NOMO-1 (cell line): ENCODE data around the gene GLUD1.
A peak's percentile ranks its signal among the peaks of the same experiment; 100 is the strongest.
"Not testable (repeated sequence)": the region's sequence is repeated elsewhere in the genome, so short reads cannot be mapped to it uniquely, and the experiment has no call there.

Experiments
- DNase-seq, 2 experiments: peaks; one replicate each; lab custom pipeline; 2025; ENCODE audit not compliant: unreplicated experiment in 2 of 2; lab: John Stamatoyannopoulos, UW

Gene GLUD1

DNA sequence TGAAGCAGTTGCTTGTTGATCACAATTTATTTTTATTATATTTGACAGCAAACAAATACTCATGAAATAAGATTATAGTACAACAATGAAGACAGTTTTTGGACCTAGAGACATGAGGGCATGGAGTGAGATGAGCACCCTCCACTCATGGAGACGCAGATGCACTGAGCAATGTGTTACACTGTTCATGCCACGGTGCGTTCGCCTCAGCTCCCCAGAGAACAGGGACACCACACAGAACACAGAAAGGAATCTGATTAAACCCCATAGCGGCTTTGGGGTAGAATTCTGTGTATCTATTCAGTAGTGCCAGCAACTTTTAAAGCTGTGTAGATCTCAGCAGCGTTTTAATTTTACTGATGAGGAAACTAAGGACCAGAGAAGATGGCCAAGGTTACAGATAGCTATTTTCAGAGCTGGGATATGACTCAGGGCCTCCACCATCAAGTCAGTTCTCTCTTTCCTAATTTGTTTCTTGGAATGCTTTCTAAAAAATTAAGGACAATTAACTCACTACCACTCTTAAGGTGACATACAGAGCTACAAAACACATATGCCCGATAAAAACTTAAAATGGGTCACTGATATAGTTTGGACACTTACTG is 41.0 kb downstream of the GLUD1 start:
- no peak for DNase-seq

DNA sequence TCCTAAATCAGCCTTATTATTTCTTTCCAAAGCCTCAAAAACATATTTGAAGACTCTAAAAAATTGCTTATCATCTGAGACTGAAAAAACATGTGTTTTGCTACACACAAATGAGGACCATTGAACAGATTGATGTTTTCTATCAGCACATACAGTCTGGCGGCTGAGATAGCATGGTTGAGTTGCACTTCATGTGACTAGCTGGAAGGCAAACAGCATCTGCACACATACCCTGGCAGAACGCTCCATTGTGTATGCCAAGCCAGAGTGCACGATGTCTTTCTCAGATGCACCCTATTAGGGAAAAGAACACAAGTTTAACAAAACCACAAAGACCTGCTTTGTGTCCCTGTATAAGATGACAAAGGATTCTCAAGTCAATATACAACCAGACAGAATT is 41.5 kb downstream of the GLUD1 start:
- DNase-seq: no peak

DNA sequence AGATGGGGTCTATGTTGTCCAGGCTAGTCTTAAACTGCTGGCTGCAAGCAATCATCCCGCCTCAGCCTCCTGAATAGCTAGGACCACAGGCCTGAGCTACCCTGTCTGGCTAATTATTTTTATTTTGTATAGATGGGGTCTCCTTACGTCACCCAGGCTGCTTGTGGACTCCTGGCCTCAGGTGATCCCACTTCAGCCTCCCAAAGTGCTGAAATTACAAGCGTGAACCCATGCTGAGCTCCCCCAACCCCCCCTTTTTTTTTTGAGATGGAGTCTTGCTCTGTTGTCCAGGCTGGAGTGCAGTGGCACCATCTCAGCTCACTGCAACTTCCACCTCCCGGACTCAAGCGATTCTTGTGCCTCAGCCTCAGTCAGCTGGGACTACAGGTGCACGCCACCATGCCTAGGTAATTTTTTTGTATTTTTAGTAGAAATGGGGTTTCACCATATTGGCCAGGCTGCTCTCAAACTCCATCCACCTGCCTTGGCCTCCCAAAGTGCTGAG is 49.2 kb downstream of the GLUD1 start:
- DNase-seq: no peak

DNA sequence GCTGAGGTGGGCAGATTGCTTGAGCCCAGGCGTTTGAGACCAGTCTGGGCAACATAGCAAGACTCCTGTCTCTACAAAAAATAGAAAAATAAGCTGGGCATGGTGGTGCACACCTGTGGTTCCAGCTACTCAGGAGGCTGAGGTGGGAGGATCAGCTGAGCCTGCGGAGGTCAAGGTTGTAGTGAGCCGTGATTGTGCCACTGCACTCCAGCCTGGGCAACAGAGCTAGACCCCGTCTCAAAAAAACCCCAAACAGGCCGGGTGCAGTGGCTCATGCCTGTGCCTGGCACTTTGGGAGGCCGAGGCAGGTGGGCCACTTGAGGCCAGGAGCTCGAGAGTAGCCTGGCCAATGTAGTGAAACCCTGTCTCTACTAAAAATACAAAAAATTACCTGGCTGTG is 51.1 kb downstream of the GLUD1 start:
- not testable (repeated sequence) for DNase-seq

DNA sequence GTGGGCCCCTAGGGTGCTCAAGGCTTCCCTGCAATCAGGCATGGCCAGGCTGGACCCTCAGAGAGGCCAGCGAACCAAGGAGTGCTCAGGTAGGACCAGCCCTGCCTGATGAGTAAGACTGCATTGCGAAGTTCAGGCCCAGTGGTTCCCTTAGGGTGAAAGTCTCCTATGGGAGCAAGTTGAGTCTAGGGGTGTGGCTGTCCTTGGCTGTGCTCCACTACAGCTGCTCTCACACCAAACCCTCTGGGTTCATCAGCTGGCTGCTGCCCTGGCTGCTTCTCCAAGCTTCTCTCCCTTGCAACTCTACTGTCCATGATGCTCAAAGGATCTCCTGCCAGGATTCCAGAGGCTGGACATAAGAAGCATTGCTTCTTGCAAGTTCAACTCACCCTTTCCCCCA is 55.9 kb downstream of the GLUD1 start:
- DNase-seq: no peak

DNA sequence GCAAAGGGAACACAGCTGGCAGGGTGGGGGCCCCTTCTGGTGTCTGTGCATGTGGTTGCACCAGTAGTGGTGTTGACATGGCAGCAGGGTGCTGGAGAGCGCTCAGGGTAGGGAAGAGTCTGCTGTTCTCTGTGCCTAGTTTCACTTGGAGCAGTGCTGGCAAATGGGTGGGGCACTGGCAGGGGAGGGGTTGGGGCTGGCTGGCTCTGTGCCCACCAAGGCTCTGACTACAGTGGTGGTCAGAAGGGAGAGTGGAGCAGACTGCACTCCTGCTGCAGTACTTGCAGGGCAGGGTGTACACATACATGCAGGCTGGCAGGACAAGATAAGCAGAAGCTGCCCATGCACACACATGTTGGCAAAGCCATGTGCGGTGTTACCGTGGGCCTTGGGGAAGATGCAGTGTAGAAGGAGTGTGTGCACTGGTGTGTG is 56.3 kb downstream of the GLUD1 start:
- no peak for DNase-seq

DNA sequence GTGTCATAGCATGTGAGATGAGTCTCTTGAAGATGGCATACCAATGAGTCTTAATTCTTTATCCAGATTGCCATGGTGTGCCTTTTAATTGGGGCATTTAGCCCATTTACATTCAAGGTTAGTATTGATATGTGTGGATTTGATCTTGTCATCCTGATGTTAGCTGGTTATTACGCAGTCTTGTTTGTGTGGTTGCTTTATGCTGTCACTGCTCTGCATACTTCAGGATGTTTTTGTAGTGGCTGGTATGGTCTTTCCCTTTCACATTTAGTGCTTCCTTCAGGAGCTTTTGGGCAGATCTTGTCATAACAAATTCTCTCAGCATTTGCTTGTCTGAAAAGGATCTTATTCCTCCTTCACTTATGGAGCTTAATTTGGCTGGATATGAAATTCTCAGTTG is 58.0 kb downstream of the GLUD1 start:
- no peak for DNase-seq

DNA sequence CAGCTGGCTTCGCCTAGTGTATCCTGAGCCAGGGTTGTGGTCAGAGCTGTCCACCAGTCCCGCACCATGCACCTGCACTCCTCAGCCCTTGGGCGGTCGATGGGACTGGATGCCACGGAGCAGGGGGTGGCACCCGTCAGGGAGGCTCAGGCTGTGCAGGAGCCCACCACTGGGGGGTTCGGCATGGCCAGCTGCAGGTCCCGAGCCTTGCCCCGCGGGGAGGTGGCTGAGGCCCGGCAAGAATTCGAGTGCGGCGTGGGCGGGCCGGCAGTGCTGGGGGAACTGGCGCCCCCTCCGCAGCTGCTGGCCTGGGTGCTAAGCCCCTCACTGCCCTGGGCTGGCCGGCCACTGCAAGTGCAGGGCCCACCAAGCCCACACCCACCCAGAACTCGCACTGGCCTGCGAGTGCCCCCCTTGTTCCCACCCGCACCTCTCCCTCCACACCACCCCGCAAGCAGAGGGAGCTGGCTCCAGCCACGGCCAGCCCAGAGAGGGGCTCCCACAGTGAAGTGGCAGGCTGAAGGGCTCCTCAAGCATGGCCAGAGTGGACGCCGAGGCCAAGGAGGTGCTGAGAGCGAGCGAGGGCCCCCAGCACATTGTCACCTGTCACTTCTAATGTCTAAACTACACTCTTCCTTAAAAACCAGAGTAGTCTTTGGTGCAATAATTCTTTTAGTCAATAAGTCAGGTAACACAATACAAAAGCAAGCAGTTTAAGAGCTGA is 63.6 kb downstream of the GLUD1 start:
- DNase-seq: no peak

DNA sequence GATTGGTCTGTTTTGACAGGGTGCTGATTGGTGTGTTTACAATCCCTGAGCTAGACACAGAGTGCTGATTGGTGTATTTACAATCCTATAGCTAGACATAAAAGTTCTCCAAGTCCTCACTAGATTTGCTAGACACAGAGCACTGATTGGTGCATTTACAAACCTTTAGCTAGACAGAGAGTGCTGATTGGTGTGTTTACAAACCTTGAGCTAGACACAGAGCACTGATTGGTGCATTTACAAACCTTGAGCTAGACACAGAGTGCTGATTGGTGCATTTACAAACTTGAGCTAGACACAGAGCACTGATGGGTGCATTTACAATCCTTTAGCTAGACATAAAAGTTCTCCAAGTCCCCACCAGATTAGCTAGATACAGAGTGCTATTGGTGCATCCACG is 64.2 kb downstream of the GLUD1 start:
- not testable (repeated sequence) for DNase-seq

DNA sequence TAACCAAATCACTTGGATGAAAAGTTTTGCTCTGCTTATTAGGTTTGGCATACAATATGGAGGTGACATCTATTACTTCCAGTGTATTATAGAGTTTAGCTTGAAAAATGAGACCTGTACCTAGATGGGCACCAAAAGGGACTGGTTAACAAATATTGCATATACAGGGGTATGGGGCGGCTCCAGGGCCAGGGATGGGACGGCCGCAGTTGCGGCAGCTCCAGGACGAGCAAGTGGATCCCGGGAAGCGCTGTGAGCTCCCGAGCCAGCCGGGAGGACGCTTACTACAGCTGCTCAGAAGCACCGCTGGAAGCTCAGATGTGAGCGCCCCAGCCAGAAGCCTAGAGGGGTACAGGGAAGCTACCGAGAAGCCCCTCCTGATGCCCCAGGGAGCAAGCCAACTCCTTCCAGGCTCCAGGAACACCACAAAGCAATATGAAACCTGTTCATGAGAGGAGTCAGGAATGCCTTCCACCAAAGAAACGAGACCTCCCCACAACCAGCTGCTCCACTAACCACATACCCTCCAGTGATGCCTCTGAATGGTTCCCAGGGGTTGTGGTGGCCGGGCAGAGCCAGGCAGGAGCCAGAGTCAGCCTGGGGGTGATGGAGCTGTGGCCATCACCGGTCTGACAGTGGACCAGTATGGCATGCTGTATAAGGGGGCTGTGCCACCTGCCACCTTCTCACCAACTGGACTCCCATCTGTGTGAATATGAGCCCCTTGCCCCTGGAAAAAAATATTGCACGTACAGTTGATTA is 67.7 kb downstream of the GLUD1 start:
- DNase-seq: not testable (repeated sequence)

DNA sequence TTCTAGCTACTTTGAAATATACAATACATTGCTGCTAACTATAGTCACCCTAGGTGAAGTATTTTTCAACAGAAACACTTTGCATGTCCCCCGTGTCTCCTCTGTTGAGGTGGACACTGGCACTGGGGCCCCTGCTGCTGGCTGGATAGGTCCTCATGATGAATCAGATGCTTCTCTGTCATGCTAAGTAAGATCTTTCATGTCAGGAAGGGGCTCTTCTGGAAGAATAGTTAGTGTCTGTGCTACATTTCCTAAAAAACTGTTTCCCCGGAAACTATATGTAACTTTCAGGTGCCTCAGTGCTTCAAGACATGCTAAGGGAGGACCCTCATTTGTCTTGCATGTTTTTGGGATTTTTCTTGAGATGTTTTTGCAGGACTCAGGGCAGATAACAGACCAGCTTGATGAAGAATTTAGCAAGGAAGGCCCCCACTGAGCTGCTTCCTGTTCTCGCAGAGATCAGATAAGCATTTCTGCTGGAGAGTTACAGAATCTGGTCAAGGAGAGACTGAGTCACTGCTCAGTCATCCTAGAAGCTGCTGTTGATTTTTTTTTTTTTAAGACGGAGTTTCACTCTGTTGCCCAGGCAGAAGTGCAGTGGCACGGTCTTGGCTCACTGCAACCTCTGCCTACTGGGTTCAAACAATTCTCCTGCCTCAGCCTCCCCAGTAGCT is 69.2 kb downstream of the GLUD1 start:
- DNase-seq: peak in 1 of 2 experiments; percentile 48

DNA sequence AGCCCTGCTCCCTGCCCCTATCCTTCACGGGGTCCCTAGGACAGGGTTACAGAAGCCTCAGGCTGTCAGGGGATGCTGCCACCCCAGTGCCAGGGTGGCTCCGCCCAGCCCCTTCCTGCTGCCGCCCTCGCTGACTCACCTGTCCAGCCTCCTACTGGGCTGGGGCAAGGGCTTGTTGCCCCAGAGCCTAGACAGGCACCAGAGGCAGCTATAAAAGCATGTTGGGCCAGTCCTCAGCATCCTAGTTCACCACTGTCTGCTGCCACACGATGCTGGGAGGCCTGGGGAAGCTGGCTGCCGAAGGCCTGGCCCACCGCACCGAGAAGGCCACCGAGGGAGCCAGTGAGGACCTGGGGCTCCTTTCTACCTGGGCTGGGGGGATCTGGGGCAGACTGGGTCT is 74.6 kb downstream of the GLUD1 start, which contains the start of gene FAM25A:
FAM25A (plus strand) TSS at position 239 of the 400 bp plus-strand sequence; CDS start at position 270, 31 bp downstream.
- not testable (repeated sequence) for DNase-seq

DNA sequence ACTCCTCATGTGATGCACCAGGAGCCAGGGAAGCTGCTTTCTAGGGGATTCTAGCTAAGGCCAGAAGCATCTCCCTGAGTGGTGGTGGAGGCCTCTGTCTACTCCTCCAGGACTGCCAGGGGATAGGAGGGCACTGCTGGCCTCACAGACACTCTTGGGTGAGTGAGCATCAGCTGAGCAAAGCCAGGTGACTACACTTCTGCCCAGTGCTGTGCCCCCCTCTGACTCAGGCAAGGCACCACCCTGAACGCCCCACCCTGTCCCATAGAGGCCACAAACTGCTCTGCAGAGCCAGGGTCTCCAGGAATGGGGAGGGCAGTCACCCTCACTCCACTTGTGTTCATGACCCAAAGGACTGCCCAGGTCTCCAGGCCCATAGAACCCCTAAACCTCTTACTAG is 75.1 kb downstream of the GLUD1 start:
- not testable (repeated sequence) for DNase-seq

DNA sequence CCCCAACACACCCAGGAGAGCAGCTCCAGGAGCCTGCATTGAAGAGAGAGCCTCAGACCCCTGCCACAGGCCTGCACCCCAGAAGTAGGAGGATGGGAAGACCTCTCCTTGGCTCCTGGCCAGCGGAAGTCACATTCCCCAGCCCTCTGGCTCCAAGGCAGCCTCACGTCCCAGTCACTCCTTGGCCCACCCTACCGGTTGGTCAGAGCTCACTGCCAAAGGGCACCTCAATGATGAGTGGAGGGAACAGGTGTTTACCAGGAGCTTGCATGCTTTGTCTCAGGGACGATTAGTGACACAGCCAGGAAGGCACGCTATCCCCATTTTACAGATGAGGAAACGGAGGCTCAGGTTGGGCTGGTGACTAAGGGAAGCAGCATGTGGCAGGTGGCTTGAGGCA is 75.6 kb downstream of the GLUD1 start:
- DNase-seq: not testable (repeated sequence)

DNA sequence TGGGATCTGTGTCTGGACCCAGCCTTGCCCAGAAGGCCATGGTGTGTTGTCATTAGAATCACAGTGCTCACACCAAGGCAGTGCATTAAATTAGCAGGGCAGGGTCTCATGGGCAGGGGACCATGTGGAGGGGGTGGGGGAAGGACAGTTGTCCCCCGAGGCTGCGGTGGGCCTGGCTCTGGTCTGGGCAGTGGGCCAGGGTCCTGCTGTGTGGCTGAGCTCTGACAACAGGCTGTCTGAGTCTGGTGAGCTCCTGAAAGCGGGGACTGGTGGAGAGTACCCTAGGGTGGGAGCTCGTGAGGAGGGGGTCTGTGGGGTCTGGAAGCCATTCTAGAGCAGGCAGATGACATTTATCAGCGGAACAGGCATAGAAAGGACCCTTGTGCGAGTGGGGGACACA is 76.5 kb downstream of the GLUD1 start:
- DNase-seq: not testable (repeated sequence)

DNA sequence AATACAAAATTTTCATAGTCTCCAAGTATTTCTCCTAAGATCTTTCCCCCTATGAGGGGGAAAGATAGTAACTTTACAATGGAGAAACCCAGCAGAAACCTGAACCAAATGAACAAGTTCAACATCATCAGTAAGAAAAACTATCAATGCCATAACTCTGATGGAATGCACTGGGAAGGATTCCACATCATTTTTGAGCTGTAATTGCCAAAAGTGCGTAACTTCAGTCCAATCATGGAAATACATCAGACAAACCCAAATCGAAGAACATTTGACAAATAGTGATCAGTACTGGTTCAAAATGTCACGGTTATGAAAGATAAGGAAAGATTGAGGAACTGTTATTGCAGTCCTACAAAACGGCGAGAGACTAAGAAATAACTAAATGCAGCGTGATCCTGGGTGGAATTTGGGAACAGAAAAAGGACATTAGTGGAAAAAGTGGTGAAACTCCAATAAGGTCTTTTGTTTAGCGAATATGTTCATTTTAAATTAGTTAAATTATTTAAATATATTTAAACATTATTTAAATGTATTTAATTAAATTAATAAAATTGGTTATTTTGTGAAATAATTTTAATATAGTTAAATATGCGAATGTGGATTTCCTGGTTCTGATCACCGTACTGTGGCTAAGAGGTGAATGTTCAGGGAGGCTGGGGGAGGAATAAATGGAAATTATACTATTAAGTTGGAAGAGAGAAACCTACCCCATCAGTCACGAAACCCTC is 79.5 kb downstream of the GLUD1 start:
- not testable (repeated sequence) for DNase-seq

DNA sequence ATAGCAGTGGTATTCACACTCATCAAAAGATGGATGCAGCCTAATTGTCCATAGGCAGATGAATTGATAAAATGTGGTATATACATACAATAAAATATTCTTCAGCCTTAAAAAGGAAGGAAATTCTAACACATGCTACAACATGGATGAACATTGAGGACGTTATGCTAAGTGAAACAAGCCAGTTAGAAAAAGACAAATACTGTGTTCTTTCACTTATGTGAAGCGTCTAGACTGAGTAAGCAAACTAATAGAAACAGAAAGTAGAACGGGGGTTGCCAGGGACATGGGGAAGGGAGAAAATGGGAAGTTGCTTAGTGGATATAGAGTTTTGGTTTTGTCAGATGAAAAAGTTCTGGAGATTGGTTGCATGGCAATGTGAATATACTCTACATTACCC is 81.1 kb downstream of the GLUD1 start:
- peak in 1 of 2 experiments; percentile 21 for DNase-seq

DNA sequence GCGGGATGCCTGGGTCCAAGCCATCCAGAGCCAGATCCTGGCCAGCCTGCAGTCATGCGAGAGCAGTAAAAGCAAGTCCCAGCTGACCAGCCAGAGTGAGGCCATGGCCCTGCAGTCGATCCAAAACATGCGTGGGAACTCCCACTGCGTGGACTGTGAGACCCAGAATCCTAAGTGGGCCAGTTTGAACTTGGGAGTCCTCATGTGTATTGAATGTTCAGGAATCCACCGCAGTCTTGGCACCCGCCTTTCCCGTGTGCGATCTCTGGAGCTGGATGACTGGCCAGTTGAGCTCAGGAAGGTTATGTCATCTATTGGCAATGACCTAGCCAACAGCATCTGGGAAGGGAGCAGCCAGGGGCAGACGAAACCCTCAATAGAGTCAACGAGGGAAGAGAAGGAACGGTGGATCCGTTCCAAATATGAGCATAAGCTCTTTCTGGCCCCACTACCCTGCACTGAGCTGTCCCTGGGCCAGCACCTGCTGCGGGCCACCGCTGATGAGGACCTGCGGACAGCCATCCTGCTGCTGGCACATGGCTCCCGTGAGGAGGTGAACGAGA is 85.4 kb downstream of the GLUD1 start:
- DNase-seq: not testable (repeated sequence)

DNA sequence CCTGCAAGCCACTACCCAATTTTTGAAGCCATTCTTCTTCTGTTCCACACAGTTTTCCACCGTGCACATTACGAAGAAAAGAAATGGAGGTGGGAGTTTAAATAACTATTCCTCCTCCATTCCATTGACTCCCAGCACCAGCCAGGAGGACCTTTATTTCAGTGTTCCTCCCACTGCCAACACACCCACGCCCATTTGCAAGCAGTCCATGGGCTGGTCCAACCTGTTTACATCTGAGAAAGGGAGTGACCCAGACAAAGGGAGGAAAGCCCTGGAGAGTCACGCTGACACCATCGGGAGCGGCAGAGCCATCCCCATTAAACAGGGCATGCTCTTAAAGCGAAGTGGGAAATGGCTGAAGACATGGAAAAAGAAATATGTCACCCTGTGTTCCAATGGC is 86.3 kb downstream of the GLUD1 start:
- DNase-seq: not testable (repeated sequence)

DNA sequence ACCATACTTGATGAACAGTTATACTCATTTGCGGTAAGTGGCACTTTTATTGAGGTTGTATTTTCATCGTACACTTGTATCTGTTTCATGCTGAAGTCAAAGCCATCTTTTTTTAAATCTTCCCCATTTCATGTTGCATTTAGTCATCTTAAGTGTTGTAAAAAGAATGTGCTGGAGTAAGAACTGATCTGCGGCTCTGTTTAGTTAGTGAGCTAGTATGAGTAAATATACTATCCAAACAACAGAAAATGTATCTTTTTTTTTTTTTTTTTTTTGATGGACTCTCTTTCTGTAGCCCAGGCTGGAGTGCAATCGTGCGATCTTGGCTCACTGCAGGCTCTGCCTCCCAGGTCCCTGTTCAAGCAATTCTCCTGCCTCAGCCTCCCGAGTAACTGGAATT is 87.0 kb downstream of the GLUD1 start:
- DNase-seq: not testable (repeated sequence)
